WTC11 (cell line): Measurements from ENCODE around the gene TAS1R2. TPM values are rescaled to one million over a fixed set of nuclear protein-coding genes. Genes with fewer than 3 reads are reported as not detected.

Source experiments
- ATAC-seq: fragments of 200-7000 bp; cut with Tn5 transposase; 2 replicates; pipeline ENCODE4 v1.10.0; 2021; ENCODE audit warnings: mild to moderate bottlenecking, moderate library complexity
- CTCF ChIA-PET: fragments of 300-600 bp; sonication (Branson Sonifier 250); formaldehyde crosslinking; loops from one replicate; lab custom pipeline; 2021; ENCODE audit warnings: antibody characterized with exemption; lab: Charles Lee
- POLR2A ChIA-PET: fragments of 350-600 bp; sonication (Branson Sonifier 250); formaldehyde crosslinking; loops from one replicate; lab custom pipeline; 2021; ENCODE audit warnings: antibody characterized with exemption; lab: Charles Lee
- DNase-seq: peaks from one replicate; pipeline ENCODE4 v3.0.0; 2021; ENCODE audit warnings: low spot score
- H3K27ac Mint-ChIP-seq: 2 replicates; pipeline ENCODE4 v1.8.0; 2021; ENCODE audit warnings: mixed read lengths
- H3K27me3 Mint-ChIP-seq: 2 replicates; pipeline ENCODE4 v1.8.0; 2021; ENCODE audit warnings: low read depth, mild to moderate bottlenecking, moderate library complexity, mixed read lengths
- H3K36me3 Mint-ChIP-seq: 2 replicates; pipeline ENCODE4 v1.8.0; 2021; ENCODE audit warnings: mixed read lengths
- H3K4me1 Mint-ChIP-seq: 2 replicates; pipeline ENCODE4 v1.8.0; 2022; ENCODE audit warnings: mixed read lengths
- H3K4me3 Mint-ChIP-seq: 2 replicates; pipeline ENCODE4 v1.8.0; 2021; ENCODE audit warnings: mild to moderate bottlenecking, moderate library complexity, mixed read lengths
- H3K9me3 Mint-ChIP-seq: 2 replicates; pipeline ENCODE4 v1.8.0; 2021; ENCODE audit warnings: mixed read lengths
- CREB1 ChIP-seq: sonication (generic); formaldehyde crosslinking; IDR thresholded peaks from 2 replicates; pipeline ENCODE4 v1.8.0; 2023; ENCODE audit warnings: mild to moderate bottlenecking, missing genetic modification reagents
- CTCF ChIP-seq: fragments of 200-600 bp; IDR thresholded peaks from 2 replicates; pipeline ENCODE4 v1.8.0; 2022; ENCODE audit warnings: antibody characterized with exemption
- FOXK1 ChIP-seq: sonication (generic); formaldehyde crosslinking; IDR thresholded peaks from 2 replicates; pipeline ENCODE4 v1.8.0; 2022; ENCODE audit warnings: mild to moderate bottlenecking, moderate library complexity, missing genetic modification reagents
- JAZF1 ChIP-seq: fragments of 250-450 bp; sonication (Bioruptor Pico); IDR thresholded peaks from 2 replicates; pipeline ENCODE4 v1.9.0; 2021; ENCODE audit warnings: moderate library complexity, mild to moderate bottlenecking, inconsistent platforms
- MLX ChIP-seq: sonication (generic); formaldehyde crosslinking; IDR thresholded peaks from 2 replicates; pipeline ENCODE4 v1.8.1; 2023; ENCODE audit warnings: mild to moderate bottlenecking, missing genetic modification reagents, moderate library complexity
- MXD4 ChIP-seq: fragments of 250-450 bp; sonication (Bioruptor Pico); IDR thresholded peaks from 2 replicates; pipeline ENCODE4 v1.8.0; 2021; ENCODE audit warnings: mild to moderate bottlenecking, moderate library complexity, borderline replicate concordance
- ZBTB21 ChIP-seq: sonication (generic); formaldehyde crosslinking; IDR thresholded peaks from 2 replicates; pipeline ENCODE4 v1.8.1; 2023; ENCODE audit warnings: mild to moderate bottlenecking, missing genetic modification reagents, borderline replicate concordance
- ZNF232 ChIP-seq: sonication (generic); formaldehyde crosslinking; IDR thresholded peaks from 2 replicates; pipeline ENCODE4 v1.8.0; 2022; ENCODE audit warnings: mild to moderate bottlenecking, missing genetic modification reagents
- ZNF317 ChIP-seq: sonication (generic); formaldehyde crosslinking; IDR thresholded peaks from 2 replicates; pipeline ENCODE4 v1.8.1; 2023; ENCODE audit warnings: low read depth, mild to moderate bottlenecking, moderate library complexity, missing genetic modification reagents, borderline replicate concordance
- ZNF423 ChIP-seq: fragments of 250-450 bp; sonication (Bioruptor Pico); IDR thresholded peaks from 2 replicates; pipeline ENCODE4 v2.1.2; 2022; ENCODE audit warnings: mild to moderate bottlenecking, moderate library complexity
- ZNF512 ChIP-seq: sonication (generic); formaldehyde crosslinking; IDR thresholded peaks from 2 replicates; pipeline ENCODE4 v1.8.1; 2022; ENCODE audit warnings: missing genetic modification reagents, borderline replicate concordance
- total RNA-seq: library from RNA; stranded (reverse); gene quantifications from 3 replicates; pipeline ENCODE4 v1.2.3, GENCODE V29; 2021
- TF ChIP-seq, protein P1 (sequence below): fragments of 250-450 bp; sonication (Bioruptor Pico); IDR thresholded peaks from 2 replicates; pipeline ENCODE4 v2.1.2; 2022; ENCODE audit warnings: mild to moderate bottlenecking, moderate library complexity
- TF ChIP-seq, protein P2 (sequence below): sonication (generic); formaldehyde crosslinking; IDR thresholded peaks from 2 replicates; pipeline ENCODE4 v1.8.1; 2022; ENCODE audit warnings: low read depth, mild to moderate bottlenecking, moderate library complexity, missing genetic modification reagents, borderline replicate concordance

The TAS1R2 gene
- total RNA-seq, 1 experiment from 2014 or later: not detected

DNA sequence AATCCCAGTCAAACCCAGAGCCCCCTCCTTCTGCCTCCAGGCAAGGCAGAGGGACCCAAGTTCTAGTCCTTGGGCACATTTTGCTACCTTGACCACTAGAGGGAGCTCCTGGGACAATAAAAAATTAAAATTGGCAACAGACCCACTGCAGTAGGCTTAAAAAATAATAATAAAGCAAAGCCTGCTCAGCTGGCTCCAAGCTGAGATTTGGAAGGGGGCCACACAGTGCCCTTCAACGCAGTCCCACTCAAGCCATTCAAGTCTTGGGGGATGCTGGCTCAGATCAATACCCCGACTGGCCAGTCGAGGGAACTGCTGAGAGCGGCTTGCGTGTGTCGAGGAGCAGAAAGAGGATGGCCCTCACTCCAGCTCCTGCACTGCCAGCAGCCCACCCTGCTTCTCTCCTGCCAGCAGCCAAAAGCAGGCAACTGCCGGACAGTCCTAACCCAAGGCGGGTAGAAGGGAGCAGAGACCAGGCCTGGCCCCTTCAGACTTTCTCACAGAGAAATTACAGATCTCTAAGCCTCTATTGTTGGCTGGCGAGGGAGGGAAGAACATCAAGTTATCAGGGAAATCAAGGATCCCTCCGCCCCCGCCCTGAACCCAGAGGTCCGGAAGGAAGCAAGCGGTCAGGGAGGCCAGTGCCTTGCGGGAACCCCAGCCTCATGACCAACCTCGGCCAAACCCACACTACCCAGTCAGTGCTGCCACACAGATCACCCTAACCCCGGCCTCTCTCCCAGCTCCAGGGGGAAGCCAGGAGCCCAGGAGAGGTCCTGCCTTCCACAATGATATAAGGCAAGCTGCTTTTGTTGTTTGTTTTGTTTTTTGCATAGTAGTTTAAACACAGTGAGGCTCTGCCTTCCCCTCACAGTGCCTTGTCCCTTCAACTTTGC lies 47.8 kb upstream of the TAS1R2 start:
- peaks cover 15% of the 10 kb centered on the region for H3K4me1 Mint-ChIP-seq
- no peaks in the 10 kb centered on the region; the same call in 1 of the 2 replicates for H3K36me3 Mint-ChIP-seq
- ATAC-seq (peak; percentile 56), DNase-seq (peak; percentile 62)
- ChIA-PET POLR2A (interaction anchor here (1.2 kb wide), 1 partner anchor 43 kb away, joined by 4 read pairs; no protein-coding TSS in a partner anchor), CTCF (interaction anchor here (0.5 to 3.5 kb wide), 66 partner anchors 9 to 808 kb away, joined by 3 to 41 read pairs (median 5); partner anchors contain the start of genes IFFO2 and UBR4)
- H3K4me3 Mint-ChIP-seq: no peak overlapping the region
- no peaks in the 10 kb centered on the region for H3K9me3 Mint-ChIP-seq
- H3K27me3 Mint-ChIP-seq: no peaks in the 10 kb centered on the region; the same call in 1 of the 2 replicates
- peak; percentile 90 for TF ChIP-seq CTCF
- TF ChIP-seq, protein P1, sequence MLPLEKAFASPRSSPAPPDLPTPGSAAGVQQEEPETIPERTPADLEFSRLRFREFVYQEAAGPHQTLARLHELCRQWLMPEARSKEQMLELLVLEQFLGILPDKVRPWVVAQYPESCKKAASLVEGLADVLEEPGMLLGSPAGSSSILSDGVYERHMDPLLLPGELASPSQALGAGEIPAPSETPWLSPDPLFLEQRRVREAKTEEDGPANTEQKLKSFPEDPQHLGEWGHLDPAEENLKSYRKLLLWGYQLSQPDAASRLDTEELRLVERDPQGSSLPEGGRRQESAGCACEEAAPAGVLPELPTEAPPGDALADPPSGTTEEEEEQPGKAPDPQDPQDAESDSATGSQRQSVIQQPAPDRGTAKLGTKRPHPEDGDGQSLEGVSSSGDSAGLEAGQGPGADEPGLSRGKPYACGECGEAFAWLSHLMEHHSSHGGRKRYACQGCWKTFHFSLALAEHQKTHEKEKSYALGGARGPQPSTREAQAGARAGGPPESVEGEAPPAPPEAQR (CRISPR knock-in tag): no peak
- peak overlapping the region; percentile 7; the same call in 1 of the 2 replicates for H3K27ac Mint-ChIP-seq

DNA sequence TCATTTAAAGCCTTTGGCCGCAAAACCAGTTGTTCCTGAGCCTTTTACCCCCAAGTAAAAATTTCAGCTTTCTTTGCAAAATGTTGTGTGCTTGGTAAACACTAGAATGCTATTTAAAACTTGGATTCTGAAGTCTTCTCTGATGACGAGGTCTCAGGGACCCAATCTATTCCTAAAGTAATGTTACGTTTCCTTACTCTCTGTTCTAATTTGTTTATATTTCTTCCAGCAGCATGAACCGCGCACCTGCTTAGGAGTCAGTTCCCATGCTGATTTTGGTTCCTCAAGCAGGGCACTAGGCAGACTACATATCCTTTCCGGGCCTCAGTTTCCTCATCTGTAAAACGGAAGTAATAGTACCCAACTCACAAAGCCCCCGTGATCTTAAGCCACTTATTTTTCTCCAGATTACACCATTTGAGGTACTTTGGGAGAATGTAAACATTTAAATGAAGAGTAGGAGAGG lies 43.9 kb upstream of the TAS1R2 start:
- no peak for DNase-seq
- Mint-ChIP-seq H3K27me3 (no peaks in the 10 kb centered on the region; the same call in none of the 2 replicates), H3K27ac (no peak overlapping the region; the same call in none of the 2 replicates), H3K9me3 (no peaks in the 10 kb centered on the region), H3K36me3 (no peaks in the 10 kb centered on the region), H3K4me3 (peak overlapping the region; percentile 98), H3K4me1 (peaks cover 22% of the 10 kb centered on the region)
- TF ChIP-seq JAZF1 (CRISPR knock-in tag): no peak
- no peak for TF ChIP-seq ZBTB21 (CRISPR knock-in tag)
- TF ChIP-seq, protein P2, sequence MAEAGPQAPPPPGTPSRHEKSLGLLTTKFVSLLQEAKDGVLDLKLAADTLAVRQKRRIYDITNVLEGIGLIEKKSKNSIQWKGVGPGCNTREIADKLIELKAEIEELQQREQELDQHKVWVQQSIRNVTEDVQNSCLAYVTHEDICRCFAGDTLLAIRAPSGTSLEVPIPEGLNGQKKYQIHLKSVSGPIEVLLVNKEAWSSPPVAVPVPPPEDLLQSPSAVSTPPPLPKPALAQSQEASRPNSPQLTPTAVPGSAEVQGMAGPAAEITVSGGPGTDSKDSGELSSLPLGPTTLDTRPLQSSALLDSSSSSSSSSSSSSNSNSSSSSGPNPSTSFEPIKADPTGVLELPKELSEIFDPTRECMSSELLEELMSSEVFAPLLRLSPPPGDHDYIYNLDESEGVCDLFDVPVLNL (CRISPR knock-in tag): no peak
- no peak for TF ChIP-seq ZNF512 (CRISPR knock-in tag)
- TF ChIP-seq ZNF232 (CRISPR knock-in tag): no peak
- TF ChIP-seq FOXK1 (CRISPR knock-in tag): no peak
- TF ChIP-seq ZNF317 (CRISPR knock-in tag): no peak
- TF ChIP-seq ZNF423 (CRISPR knock-in tag): no peak
- TF ChIP-seq MLX (CRISPR knock-in tag): no peak
- no peak for TF ChIP-seq MXD4 (CRISPR knock-in tag)
- TF ChIP-seq CREB1: no peak
- ATAC-seq: no peak
- ChIA-PET CTCF (interaction anchor here (0.9 to 4.2 kb wide), 7 partner anchors 10 to 149 kb away, joined by 3 to 70 read pairs (median 3); partner anchors contain the start of gene IFFO2), POLR2A (interaction anchor here (1.0 to 1.4 kb wide), 3 partner anchors 53 to 183 kb away, joined by 3 to 9 read pairs (median 8); partner anchors contain the start of gene IFFO2)
